HG03571 (cell line): ENCODE results near the gene UROC1.

Experiments
- ATAC-seq: cut with Tn5 transposase; IDR thresholded peaks from one replicate; pipeline ENCODE4 v1.9.1; 2021; ENCODE audit not compliant: unreplicated experiment

The UROC1 gene

GRCh38 chr3:126481808-126482502 lies 35.6 kb downstream of the UROC1 start:
- ATAC-seq = no peak

- no peak for ATAC-seq
Measured at GRCh38 chr3:126480861-126481260, 36.7 kb downstream of the UROC1 start.

GRCh38 chr3:126480206-126480605 lies 37.4 kb downstream of the UROC1 start:
- ATAC-seq = no peak

GRCh38 chr3:126479642-126480041 lies 37.9 kb downstream of the UROC1 start:
- ATAC-seq = no peak

GRCh38 chr3:126478581-126479310 lies 38.8 kb downstream of the UROC1 start:
- ATAC-seq = no peak

GRCh38 chr3:126477061-126477380 lies 40.6 kb downstream of the UROC1 start:
- no peak for ATAC-seq

- peak; percentile 17 for ATAC-seq
Measured at GRCh38 chr3:126476166-126477060, 41.2 kb downstream of the UROC1 start.

- ATAC-seq = peak; percentile 74
Measured at GRCh38 chr3:126475413-126476114, 42.0 kb downstream of the UROC1 start, which contains the start of gene ZXDC. Gene ZXDC (minus strand): TSS chr3:126475891. CDS start chr3:126475865, 26 bp downstream.

- peak; percentile 20 for ATAC-seq
Measured at GRCh38 chr3:126474498-126475412, 42.8 kb downstream of the UROC1 start.

GRCh38 chr3:126473292-126474168 lies 44.0 kb downstream of the UROC1 start:
- ATAC-seq = no peak

GRCh38 chr3:126472277-126473006 lies 45.1 kb downstream of the UROC1 start:
- ATAC-seq = no peak

GRCh38 chr3:126469479-126469878 lies 48.1 kb downstream of the UROC1 start:
- ATAC-seq = no peak

- ATAC-seq = no peak
Measured at GRCh38 chr3:126468028-126468891, 49.3 kb downstream of the UROC1 start.

GRCh38 chr3:126467611-126467955 lies 50.0 kb downstream of the UROC1 start:
- no peak for ATAC-seq

GRCh38 chr3:126466886-126467610 lies 50.5 kb downstream of the UROC1 start:
- no peak for ATAC-seq

- ATAC-seq = no peak
Measured at GRCh38 chr3:126465928-126466544, 51.5 kb downstream of the UROC1 start.
